Stimulated activated CD8-positive, alpha-beta memory T cell treated with anti-CD3 and anti-CD28 coated beads, Interleukin-12 subunit alpha, Interleukin-12 subunit beta, amount 100 ng/mL, for 24 hours (primary cell): Measurements from ENCODE around the gene LRRC75B.
"Not testable (repeated sequence)": the region's sequence is repeated elsewhere in the genome, so short reads cannot be mapped to it uniquely, and the experiment has no call there.

Experiments
- DNase-seq: peaks from one replicate; pipeline ENCODE4 v3.0.0-alpha.2; 2020; ENCODE audit errors: extremely low read depth

LRRC75B gene

GRCh38 chr22:24554313-24555164 lies 38.3 kb downstream of the LRRC75B start, which contains the start of gene GUCD1:
Gene GUCD1 (minus strand): TSS chr22:24555138. CDS start chr22:24554991, 147 bp downstream.
- no peak for DNase-seq

GRCh38 chr22:24553597-24554312 lies 39.1 kb downstream of the LRRC75B start:
- DNase-seq, result no peak

DNA sequence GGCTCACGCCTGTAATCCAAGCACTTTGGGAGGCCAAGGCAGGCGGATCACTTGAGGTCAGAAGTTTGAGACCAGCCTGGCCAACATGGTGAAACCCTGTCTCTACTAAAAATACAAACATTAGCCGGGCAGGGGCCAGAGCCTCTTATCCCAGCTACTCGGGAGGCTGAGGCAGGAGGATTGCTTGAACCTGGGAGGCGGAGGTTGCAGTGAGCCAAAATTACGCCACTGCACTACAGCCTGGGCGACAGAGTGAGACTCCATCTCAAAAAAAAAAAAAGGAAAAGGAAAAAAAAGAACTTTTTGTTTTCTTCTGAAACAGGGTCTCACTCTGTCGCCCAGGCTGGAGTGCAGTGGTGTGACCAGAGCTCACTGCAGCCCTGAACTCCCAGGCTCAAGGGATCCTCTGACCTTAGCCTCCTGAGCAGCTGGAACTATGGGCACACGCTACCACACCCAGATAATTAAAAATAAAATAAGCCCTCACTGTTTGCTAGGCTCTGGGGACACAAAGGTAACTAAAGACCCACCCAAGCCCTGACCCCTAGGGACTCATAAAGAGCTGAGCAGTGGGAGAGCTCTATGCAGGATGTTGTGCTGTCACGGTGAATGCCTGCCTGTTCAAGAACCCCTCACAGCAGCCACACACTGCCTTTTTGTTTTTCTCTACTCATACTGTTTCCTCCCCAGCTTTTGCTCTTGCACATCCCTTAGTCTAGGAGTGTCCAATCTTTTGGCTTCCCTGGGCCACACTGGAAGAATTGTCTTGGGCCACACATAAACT lies 40.2 kb downstream of the LRRC75B start:
- not testable (repeated sequence) for DNase-seq

GRCh38 chr22:24550902-24551435 lies 41.9 kb downstream of the LRRC75B start:
- DNase-seq, result no peak

GRCh38 chr22:24550028-24550901 lies 42.6 kb downstream of the LRRC75B start:
- DNase-seq, result no peak

GRCh38 chr22:24548812-24549211 lies 44.1 kb downstream of the LRRC75B start:
- no peak for DNase-seq

- DNase-seq, result no peak
These were observed 49.1 kb downstream of the LRRC75B start for GRCh38 chr22:24543679-24544243.

DNA sequence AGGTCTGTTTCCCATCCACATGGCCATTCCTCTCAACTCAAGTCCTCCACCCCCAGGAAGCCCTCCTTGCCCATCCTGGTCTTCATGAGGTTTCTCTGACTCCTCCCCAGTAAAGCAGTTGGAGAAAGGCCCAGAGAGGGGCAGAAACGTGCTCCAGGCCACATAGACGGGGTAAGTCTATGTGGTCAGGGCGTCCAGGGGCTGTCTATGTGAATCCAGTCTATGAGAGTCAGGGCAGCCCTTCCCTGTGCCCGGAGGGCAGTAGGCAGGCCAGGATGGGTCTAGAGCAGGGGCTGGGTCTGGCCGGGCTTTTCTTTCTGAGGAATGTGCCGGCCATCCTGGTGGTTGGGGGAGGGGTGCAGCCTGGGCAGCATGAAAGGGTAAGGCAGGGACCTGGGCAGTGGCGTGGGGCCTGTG lies 49.7 kb downstream of the LRRC75B start:
- DNase-seq, result no peak

- no peak for DNase-seq
These were observed 50.2 kb downstream of the LRRC75B start for GRCh38 chr22:24542641-24543040.

- DNase-seq, result no peak
These were observed 51.0 kb downstream of the LRRC75B start for GRCh38 chr22:24541681-24542515.

GRCh38 chr22:24540470-24540869 lies 52.4 kb downstream of the LRRC75B start:
- no peak for DNase-seq

- no peak for DNase-seq
These were observed 56.8 kb downstream of the LRRC75B start for GRCh38 chr22:24536089-24536488.
